Activated CD4-positive, alpha-beta T cell treated with anti-CD3 and anti-CD28 coated beads for 24 hours (primary cell): ENCODE data around the gene MAP2K6.

Experiments used
- DNase-seq, 2 donors: peaks; one replicate each; pipeline ENCODE4 v3.0.0-alpha.2; 2020; ENCODE audit warnings: low read depth in 2 of 2

Gene MAP2K6

GRCh38 chr17:69578385-69578936 is 164.0 kb downstream of the MAP2K6 start:
- DNase-seq: no peak

GRCh38 chr17:69579961-69580677 is 165.6 kb downstream of the MAP2K6 start:
- no peak for DNase-seq

DNA sequence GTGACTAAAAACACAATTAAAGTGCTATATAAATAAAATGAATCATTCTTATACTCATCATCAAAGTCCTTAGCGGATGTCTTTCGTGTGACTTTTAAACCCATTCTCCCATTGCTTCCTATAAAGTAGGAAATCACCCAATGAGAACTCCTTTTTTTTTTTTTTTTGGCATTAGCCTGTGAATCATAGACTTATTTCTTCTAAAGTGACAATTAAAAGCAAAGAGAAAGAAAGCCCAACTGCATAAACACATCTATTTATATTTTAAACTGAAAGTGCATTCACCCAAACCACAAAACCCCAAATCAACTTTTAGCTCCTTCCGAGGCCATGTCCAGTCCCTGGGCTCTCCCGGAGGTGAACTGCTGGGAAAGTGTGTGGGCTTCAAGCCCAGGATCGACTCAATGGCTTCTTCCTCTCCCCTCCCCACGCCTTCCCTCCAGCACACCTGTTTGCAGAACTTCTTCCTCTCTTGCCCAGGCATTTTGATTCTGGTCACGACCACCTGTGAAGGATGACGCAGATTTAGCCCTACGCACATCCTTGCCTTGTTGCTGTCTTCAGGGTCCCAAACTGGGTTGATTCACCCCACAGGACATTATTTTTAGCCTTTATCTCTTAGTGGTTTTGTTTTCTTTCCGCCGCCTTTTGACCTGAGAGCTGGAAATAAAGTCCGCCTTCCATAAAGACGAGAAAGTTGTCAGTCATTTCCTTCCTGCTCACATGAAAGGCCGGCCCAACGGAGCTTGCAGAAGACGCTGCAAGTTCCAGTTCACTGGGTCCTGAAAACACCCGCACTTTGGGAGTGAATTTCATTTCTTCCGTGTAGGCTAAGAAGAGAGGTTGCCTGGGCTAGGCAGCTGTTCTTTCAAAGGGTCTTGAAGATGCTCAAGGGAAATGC is 166.8 kb downstream of the MAP2K6 start:
- DNase-seq: no peak

DNA sequence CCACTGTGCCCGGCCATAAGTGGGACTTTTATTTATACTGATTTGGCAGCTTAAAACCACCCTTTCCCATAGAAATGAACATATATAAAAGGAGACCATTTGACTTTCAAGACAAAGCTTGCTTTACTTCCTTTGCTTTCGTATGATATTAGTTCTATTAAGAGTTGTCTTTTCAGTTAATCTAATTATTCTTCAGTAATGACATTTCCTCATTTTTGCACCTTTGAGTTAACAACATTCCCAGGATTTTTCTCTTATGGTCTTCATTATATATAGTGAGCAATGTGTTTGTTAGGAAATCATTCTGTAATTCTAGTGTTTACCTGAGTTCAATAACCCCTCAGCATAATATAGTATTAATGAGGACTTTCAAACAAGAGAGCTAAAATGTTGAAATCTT is 173.8 kb downstream of the MAP2K6 start:
- no peak for DNase-seq

- no peak for DNase-seq
Measured at GRCh38 chr17:69588827-69589239, 174.3 kb downstream of the MAP2K6 start.

DNA sequence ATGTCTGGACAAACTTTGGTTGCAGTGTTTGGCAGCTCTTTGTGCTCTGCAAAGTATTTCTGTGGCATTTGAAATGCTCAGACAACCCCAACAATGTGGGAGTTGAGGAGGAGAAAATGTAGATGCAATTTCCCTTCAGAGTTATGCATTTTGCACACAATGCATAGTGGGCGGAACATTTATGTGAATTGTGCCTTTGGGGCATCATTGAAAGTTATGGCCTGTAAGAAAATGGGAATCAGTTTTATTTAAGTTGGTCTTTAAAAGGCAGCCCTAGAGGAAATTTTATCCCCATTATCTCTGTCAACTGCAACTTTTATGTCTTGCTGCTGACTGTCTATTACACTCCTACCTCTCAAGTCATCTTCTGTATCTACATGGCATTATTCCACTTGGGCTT is 176.2 kb downstream of the MAP2K6 start:
- DNase-seq: no peak

GRCh38 chr17:69592692-69593350 is 178.3 kb downstream of the MAP2K6 start:
- DNase-seq: no peak

GRCh38 chr17:69593351-69593715 is 178.8 kb downstream of the MAP2K6 start:
- no peak for DNase-seq

- DNase-seq: no peak
Measured at GRCh38 chr17:69593716-69594115, 179.2 kb downstream of the MAP2K6 start.

DNA sequence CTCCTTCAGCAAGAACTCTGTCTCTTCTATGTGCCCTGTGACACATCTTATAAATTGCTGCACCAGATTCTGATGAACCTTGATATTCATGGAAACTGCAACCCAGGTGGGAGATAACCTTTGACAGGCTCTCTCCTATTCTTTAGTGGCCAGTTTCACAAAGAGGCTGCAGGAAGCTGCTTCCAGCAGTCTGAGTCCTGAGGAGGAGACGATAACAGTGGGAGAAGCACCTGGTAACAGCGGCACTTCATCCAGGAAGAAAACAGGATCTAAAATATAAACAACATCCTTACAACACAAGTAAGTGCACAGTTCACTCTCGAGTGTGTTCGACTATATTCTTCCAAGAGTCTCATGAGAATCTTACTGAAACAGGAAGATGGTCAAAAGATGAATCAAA is 180.1 kb downstream of the MAP2K6 start:
- DNase-seq: no peak

- no peak for DNase-seq
Measured at GRCh38 chr17:69596141-69596540, 181.6 kb downstream of the MAP2K6 start.

- no peak for DNase-seq
Measured at GRCh38 chr17:69597898-69598692, 183.6 kb downstream of the MAP2K6 start.

DNA sequence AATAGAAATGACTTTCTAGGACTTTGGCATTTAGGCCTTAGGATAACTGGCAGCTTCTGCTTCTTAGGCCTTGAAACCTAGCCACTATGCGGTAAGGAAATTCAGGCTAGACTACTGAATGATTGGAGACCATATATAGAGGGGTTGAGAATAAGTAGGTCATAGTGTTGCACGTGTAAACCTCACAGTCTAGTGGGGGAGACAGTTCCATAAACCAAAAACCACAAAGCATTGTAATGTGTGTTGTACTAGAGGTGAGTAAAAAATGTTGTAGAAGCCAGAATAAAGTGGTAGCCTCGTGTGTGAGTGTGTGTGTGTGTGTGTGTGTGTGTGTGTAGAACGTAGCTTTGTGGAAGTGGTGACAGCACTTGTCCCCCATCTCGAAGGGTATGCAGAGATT is 188.5 kb downstream of the MAP2K6 start:
- DNase-seq: no peak
